HG03039 (cell line): ENCODE measurements around the gene SH2D1B.

Experiments
- ATAC-seq: cut with Tn5 transposase; IDR thresholded peaks from one replicate; pipeline ENCODE4 v1.9.1; 2021; ENCODE audit warnings: mild to moderate bottlenecking, moderate library complexity; ENCODE audit not compliant: unreplicated experiment

Gene SH2D1B

DNA sequence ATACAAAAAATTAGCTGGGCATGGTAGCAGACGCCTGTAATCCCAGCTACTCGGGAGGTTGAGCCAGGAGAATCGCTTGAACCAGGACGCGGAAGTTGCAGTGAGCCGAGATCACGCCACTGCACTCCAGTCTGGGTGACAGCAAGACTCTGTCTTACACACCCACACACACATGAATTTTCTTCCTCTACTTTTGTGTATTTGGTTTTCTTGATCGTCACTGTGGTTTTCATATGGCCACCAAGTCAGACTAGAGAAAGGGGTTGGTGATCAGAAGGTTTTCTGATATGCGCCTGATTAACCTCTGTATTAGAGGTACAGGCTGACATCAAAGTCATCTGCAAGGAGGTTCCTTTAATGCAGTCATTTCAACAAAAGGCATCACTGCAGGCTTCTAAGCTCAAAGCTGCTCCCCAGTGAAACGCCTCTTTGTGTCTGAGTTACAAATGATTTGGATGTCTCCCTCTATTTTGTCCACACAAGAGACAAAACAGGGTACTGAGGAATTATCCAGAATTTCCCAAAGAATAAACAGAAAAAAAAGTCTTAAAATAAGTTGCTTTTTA is 11.1 kb downstream of the SH2D1B start:
- no peak for ATAC-seq

DNA sequence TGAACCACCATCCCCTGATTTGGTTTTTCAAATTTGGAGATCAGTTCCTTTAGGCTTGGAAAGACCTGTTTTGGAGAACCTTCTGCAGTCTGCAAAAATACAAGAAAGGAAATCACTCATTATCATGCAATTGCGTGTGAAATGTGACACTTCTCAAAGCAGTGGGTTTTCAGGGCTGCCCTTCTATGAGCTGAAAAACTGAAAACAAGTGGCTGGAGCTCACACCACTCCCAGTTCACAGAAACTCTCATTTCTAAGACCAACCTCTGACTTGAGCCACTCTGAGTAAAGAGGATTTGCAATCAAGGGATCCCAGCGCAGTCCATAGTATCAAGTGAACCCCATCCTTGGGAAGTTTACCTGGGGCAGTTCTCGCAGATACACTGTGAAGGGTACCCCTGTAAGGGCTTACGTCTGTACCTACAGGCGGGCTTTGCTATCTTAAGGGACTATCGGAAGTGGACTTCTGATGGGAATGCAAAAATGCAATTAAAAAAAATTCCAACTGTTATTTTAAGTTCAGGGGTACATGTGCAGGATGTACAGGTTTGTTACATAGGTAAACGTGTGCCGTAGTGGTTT is 12.8 kb downstream of the SH2D1B start:
- ATAC-seq, result no peak

DNA sequence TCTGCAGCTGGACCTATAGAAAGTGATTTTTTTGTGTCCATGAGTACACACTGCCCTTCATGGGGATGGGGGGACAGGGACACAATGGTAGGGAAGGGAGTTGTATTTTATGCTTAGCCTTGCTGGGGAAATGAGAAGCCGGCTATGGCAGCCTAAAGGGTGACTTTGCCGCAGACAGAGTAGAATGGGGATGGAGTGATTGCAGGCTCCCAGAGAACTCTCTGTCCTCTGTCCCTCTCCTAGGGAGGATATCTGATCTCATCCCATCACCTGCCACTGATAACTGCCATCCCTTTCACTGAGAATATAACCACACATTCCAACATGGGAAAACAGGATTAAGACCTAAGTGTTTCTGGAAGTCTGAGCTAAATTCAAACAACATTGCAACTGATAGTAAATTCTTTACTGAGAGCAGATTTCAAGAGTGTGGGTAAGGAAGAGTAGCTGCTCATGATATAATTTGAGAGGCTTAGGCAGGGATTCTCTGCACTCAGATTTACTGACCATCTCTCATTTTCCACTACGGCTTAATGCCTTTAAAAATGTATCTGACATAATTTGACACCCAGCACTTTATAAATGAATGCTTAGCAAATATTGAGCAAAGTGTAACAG is 13.9 kb downstream of the SH2D1B start:
- no peak for ATAC-seq

DNA sequence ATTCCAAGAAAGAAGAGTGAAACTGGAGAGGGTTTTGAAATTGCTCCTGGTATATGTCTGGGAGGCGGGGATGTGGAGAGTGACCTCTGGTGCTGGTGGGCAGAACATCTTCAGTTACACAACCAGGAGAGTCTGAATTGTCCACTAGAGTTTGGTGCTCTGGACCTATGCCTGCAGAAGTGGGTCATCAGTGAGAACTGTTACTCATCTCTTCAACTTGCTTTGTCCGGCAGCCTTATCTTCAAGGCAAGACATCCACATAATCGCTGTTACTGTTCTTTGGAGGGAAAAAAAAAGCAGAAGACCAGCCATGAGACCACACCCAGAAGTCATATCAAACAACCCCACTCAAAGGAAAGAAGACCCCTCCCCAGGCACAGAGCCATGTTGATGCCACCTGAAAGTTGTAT is 14.9 kb downstream of the SH2D1B start:
- no peak for ATAC-seq

DNA sequence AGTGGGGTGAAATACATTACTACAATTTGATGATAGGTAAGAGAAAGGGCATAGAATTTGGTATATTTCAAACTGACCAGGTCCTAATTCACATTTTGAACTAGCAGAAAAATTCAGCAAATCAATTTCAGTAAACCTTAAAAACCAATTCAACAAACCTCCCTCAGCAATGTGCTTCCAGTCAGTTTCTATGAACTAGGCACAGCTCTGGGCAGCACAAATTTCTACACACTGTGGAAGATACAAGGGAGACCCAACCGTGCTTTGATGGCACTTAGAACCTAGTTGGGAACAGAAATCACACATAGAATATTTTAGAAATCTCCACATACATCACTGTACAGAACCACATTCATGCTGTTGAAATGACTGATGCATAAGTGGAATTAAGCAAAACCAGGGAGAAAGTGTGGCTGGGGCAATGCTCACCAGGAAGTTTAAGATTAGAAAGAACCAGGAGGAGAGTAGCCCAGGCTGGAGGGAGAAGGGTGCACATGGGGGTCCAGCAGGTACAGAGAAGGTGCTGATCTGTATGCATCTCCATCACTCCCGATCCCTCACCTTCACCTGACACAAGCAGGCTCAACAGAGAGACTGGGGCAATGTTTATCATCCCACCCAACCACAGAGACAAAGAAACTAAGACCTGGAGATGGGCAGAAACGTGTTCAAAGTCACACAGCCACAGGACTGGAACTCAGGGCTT is 15.6 kb downstream of the SH2D1B start:
- ATAC-seq, result no peak

DNA sequence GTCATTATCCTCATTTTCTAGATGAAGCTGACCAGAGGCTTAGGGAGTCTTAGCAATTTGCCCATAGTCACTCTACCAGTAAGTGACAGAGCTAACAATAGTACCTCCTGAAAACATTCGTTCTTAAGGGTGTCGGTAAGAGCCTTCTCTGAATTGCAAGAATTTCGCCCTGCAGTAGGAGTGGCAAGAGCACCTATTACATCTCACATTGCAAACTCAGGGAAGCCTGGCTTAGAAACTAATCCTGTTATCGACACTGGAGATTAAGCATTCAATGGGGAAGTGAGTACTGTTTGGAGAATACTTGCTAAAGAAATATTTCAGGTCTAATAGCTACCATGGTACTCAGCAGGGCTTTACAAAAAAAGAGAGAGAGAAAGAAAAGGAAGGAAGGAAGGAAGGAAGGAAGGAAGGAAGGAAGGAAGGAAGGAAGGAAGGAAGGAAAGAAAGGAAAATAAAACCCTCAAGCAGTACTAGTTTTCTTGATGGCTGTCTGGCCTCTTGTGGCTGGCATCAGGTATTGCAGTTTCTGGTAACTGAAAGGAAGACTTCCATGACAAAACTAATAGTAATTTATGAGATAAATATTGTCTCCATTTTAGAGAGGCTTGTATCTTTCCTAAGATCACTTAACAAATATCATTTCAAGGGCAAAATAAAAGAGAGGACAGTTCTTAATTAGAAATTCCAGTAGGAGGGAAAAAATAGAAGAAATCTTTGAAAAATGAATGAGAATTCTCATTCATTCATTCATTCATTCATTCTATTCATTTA is 20.0 kb downstream of the SH2D1B start:
- ATAC-seq, result no peak

DNA sequence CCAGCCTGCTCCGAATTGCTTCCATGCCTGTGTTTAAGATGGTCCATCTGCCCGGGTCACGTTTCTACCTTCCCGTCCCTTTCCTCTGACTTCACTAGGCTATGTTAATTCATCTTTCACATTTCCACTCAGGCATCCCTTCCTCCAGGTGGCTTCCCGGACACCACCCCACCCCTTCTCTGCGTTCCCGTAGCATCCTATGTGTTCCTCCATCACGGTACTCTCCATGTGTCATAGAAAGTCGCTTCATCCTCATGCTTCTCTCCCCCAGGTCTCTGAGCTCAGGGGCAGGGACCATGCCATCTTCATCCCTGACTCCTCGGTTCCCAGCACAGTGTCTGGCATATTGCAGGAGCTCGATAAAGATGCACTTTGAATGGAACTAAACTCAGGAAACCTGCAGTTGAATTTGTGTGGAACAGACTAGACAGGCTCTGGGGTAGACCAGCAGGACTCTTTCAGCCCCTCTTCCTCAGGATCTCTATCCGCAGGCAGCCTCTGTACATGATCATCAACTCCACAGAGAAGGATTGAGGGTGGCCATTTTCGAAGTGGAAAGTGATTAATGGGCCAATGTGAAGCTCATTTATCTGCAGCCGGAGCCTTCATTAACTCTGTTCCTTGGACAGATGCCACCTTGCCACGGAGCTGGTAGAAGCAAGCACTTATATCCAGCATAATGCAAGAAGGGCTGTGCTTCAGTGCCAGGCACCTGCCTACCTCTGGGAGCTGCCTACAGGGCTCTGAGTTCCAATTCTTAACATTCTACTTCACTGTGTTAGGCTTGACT is 21.3 kb downstream of the SH2D1B start:
- no peak for ATAC-seq

DNA sequence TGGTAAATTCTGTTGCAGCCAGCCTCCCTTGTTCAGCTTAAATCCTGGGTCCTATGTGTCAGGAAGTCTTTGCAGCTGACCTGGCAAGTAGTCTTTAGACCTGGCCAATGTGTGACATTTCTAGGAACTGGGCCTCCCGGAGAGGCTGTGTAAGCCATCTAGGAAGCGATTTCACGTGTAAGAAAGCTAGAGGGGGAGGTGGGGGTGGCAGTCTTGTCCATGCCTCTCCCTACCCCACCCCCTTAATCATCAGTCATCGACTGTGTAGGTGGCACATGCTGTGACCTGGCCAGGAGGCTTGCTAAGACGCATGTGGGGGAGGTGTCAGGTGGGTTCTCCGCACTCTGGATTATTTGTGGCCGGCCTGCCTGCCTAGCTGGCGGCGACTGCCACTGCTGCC is 22.0 kb downstream of the SH2D1B start:
- no peak for ATAC-seq

- no peak for ATAC-seq
Measured at GRCh38 chr1:162389021-162389818, 22.7 kb downstream of the SH2D1B start.

GRCh38 chr1:162388615-162389014 is 23.3 kb downstream of the SH2D1B start:
- no peak for ATAC-seq

DNA sequence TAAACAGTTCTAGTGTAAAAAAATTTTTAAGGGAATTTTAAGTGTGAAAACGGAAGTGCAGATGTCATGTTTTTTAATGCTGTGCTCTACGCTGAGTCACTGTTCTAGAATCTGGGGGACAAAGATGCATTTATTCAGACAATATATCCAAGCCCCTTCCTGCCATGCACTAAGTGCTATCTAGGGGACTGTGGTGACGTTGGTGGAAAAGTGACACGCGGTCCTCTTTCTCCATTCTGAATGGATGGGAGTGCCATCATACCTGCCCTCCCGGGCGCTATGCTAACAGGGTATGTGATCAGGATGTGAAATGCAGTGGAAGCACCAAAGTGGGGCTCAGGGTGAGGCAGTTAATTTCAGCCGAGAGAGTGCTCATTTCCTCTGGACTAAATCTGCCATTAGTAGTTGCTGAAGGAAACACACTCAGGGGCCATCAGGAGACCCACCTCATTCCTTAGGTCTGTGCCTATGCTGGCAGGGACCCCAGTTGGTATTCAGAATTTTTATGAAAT is 23.8 kb downstream of the SH2D1B start:
- no peak for ATAC-seq

DNA sequence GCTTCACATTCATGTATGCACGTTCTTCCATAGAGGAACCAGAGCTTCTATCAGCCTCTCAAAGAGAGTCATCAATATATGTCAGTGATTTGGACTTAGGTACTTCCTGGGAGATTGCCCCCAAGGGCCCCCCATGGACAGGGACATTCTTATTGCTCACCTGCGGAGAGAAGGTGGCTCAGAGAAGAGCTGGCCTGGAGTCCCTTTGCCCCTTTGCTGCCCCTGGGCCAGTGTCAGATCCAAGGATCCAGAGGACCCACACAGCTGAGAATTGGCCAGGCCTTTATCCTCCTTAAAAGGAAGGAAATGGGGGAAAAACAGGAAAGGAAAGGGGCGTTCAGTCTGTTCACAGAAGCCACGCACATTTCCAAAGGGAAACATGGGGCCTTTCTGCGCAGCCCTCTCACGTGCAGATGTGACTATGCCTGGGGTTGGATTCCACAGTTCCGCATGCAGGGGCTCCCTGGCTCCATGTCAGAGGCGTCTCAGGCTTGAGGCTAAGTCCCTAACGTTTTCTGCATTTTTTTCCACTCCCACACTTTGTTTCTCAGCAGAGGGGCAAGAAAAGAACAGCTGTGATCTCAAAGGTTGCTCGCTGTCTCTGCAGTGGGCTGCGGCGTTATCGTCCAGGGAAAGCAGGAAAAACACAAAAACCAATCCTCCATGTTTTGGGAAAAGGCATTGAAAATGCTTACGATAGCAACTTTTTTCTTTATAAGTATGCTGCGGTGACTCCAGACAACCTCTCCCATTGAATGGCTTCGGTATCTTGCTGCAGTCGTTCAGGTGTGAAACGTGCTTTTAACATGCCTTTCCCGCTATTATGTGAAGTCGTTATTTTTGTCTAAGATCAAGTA is 24.5 kb downstream of the SH2D1B start:
- no peak for ATAC-seq

GRCh38 chr1:162386292-162387225 is 25.4 kb downstream of the SH2D1B start:
- no peak for ATAC-seq

DNA sequence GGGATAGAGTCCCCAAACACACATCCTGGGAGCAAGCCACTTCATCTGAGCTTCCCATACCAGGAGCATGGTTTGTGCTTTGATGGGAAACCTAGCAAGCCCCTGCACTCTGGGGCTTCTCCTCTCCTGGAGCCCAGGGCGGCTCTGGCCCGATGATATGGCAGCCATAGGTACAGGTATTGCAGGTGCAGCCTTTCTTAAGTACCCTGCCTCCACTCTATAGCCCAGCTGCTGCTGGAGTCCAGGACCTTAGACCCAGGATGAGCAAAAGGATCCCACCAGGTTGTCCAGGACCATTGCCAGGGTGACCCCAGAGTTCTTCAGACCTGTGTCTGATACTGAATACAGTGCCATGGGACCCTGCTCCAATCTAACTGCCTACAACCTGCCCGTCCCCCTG is 26.2 kb downstream of the SH2D1B start:
- ATAC-seq, result no peak

GRCh38 chr1:162385280-162385623 is 26.7 kb downstream of the SH2D1B start:
- no peak for ATAC-seq

GRCh38 chr1:162384601-162385279 is 27.2 kb downstream of the SH2D1B start:
- ATAC-seq, result no peak

GRCh38 chr1:162384116-162384515 is 27.8 kb downstream of the SH2D1B start:
- no peak for ATAC-seq
